Measurements from ENCODE around the gene PSME3IP1.
A peak's percentile ranks its signal among the peaks of the same experiment; 100 is the strongest.
"Not testable (repeated sequence)": the region's sequence is repeated elsewhere in the genome, so short reads cannot be mapped to it uniquely, and the experiment has no call there.

Gene PSME3IP1

DNA sequence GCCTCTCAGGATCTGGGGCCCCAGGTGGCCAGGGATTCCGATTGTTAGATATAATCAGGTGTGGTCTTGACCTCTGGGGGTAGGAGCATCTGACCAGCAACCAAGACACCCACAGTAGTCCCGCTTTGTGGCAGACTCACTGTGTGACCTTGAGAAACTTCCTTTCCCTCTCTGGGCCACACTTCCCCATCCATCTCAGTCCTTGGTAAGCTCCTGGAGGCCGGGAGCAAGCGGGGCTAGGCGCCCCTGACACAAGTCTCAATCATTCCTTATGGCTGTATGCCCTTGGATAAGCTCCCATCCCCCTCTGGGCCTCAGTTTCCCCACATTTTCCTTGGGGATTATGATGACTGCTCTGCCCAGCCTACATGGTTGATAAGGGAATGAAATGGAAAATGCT lies 72.2 kb downstream of the PSME3IP1 start:
- in situ Hi-C loops (cut with HindIII; ENCODE audit: low sequenced_read_pairs): no loop called here
- H3K4me3 ChIP-seq (ENCODE audit: low read depth, low read length): no peak overlapping the region
- DNase-seq (ENCODE audit: low read depth): no peak
- TF ChIP-seq, protein P1, sequence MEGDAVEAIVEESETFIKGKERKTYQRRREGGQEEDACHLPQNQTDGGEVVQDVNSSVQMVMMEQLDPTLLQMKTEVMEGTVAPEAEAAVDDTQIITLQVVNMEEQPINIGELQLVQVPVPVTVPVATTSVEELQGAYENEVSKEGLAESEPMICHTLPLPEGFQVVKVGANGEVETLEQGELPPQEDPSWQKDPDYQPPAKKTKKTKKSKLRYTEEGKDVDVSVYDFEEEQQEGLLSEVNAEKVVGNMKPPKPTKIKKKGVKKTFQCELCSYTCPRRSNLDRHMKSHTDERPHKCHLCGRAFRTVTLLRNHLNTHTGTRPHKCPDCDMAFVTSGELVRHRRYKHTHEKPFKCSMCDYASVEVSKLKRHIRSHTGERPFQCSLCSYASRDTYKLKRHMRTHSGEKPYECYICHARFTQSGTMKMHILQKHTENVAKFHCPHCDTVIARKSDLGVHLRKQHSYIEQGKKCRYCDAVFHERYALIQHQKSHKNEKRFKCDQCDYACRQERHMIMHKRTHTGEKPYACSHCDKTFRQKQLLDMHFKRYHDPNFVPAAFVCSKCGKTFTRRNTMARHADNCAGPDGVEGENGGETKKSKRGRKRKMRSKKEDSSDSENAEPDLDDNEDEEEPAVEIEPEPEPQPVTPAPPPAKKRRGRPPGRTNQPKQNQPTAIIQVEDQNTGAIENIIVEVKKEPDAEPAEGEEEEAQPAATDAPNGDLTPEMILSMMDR (IDR thresholded peaks at IDR 0.05; ENCODE audit: low read depth, low read length, missing control alignments): no peak

DNA sequence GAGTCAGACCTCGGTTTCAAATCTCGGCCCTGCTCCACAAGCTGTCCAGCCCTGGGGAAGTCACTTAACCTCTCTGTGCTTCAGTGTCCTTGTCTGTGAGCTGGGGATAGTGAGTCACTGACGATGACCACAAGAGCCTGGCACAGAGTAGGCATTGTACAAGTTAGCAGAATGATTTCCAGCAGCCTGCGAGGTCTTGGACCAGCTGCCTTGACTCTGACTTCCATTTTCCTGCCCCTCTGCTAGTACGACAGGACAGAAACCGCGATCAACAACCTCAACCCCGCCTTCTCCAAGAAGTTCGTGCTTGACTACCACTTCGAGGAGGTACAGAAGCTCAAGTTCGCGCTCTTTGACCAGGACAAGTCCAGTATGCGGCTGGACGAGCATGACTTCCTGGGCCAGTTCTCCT lies 72.8 kb downstream of the PSME3IP1 start:
- DNase-seq (ENCODE audit: low read depth): peak; percentile 15

DNA sequence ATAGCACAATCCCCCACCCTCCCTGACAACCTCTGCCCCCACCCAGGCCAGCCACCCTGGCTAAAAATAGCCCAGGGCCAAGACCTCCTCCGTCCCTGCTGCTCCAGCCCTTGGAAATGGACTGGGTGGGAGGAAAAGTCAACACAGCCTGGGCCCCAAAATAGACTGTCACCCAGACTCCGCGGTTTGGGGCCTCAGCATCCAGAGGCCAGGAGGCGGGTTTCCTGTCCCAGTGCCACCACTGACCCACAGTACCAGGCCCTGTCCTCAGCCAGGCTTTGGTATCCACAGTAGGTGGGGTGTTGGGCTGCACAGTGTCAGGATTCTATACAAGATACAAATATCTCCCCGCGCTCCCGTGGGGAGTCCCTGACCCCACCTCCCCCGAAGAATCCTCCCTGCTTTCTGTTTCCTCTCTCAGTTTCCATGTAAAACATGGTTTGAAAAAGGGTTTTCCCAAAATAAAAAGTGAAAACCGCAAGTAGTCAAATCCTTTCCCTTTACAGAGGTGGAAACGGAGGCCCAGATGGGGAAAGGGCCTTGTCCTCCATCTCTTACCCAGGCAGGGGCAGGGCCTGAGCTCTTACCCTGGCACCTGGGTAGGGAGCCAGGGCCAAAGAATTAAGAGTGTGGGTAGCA lies 73.3 kb downstream of the PSME3IP1 start:
- DNase-seq (ENCODE audit: low read depth): no peak
- TF ChIP-seq, protein P1 (IDR thresholded peaks at IDR 0.05; ENCODE audit: low read depth, low read length, missing control alignments): no peak
- in situ Hi-C loops (cut with HindIII; ENCODE audit: low sequenced_read_pairs): no loop called here
- H3K4me3 ChIP-seq (ENCODE audit: low read depth, low read length): no peak overlapping the region

More for the DNA sequence above, 72.8 kb downstream of the PSME3IP1 start:
- in situ Hi-C loops (cut with HindIII; ENCODE audit: low sequenced_read_pairs): no loop called here
- H3K4me3 ChIP-seq (ENCODE audit: low read depth, low read length): no peak overlapping the region
- TF ChIP-seq, protein P1 (IDR thresholded peaks at IDR 0.05; ENCODE audit: low read depth, low read length, missing control alignments): no peak

DNA sequence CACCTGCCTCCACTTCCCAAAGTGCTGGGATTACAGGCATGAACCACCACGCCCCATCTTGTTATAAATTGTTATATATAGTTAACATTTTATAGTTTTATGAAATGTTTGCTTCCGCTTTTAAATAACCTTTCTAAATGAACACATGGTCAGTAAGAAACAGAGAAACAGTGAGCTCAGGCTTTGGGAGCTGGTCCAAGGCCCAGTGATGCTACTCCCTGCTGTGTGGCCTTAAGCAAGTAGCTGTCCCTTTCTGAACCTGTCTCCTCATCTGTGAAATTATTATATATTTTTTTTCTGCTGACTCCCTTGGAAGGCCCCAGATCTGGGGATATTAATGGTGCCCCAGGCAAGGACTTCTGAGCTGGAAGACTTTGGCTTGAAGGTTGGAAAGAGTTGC lies 74.4 kb downstream of the PSME3IP1 start:
- in situ Hi-C loops (cut with HindIII; ENCODE audit: low sequenced_read_pairs): no loop called here
- no peak overlapping the region for H3K4me3 ChIP-seq (ENCODE audit: low read depth, low read length)
- TF ChIP-seq, protein P1 (IDR thresholded peaks at IDR 0.05; ENCODE audit: low read depth, low read length, missing control alignments): no peak
- DNase-seq (ENCODE audit: low read depth): no peak

DNA sequence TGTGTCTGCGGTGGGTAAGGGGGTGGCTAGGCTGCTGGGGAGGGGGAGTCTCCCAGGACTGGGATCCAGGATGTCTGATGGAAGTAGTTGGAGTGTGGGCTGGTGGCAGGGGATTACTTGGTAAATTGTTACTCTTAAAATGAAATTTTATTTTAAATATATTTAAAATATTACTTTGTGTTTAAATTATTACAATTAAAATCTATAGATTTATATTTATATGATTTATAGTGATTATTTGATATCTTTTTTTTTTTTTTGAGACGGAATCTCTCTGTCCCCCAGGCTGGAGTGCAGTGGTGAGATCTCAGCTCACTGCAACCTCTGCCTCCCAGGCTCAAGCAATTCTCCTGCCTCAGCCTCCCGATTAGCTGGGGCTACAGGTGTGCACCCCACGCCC lies 74.9 kb downstream of the PSME3IP1 start:
- H3K4me3 ChIP-seq (ENCODE audit: low read depth, low read length): no peak overlapping the region
- in situ Hi-C loops (cut with HindIII; ENCODE audit: low sequenced_read_pairs): no loop called here
- TF ChIP-seq, protein P1 (IDR thresholded peaks at IDR 0.05; ENCODE audit: low read depth, low read length, missing control alignments): no peak
- no peak for DNase-seq (ENCODE audit: low read depth)

DNA sequence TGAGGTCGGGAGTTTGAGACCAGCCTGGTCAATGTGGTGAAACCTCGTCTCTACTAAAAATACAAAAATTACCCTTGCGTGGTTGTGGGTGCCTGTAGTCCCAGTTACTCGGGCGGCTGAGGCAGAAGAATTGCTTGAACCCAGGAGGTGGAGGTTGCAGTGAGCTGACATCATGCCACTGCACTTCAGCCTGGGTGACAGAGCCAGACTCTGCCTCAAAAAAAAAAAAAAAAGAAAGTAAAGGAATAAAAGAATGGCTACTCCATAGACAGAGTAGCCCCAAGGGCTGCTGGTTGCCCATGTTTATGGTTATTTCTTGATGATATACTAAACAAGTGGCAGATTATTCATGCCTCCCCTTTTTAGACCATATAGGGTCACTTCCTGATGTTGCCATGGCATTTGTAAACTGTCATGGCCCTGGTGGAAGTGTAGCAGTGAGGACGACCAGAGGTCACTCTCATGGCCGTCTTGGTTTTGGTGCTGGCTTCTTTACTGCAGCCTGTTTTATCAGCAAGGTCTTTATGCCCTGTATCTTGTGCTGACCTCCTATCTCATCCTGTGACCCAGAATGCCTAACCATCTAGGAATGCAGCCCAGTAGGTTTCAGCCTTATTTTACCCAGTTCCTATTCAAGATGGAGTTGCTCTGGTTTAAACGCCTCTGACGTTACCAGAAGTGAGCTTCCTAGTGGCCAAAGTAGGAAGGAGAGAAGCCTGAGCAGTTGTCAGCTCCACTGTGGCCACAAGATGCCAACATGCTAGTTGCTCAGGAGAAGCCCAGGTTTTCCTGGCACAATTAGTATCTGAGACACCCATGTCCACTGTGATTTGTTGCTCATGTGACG lies 76.4 kb downstream of the PSME3IP1 start:
- in situ Hi-C loops (cut with HindIII; ENCODE audit: low sequenced_read_pairs): loop anchor here (5.0 kb wide), 1 partner anchor 38 kb away; no protein-coding TSS in a partner anchor

DNA sequence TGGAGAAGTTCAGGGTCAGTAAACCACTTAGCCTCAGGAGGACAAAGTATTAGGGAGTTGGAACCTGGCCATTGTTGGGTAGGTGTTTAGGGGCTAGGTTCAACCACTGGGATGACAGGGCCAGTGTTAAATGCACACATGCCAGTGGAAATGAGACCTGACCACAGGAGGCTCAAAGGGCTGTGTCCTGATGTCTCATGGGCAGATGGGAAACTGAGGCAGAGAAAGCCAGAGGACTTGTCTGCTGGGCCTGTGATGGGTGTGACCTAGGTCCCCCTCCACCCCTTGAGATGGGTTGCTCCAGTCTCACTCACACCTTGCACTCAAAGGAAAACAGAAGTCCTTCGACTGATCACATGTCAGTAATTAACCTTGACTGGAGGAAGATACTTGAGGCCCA lies 77.4 kb downstream of the PSME3IP1 start:
- DNase-seq (ENCODE audit: low read depth): no peak
- in situ Hi-C loops (cut with HindIII; ENCODE audit: low sequenced_read_pairs): loop anchor here (5.0 kb wide), 1 partner anchor 39 kb away; no protein-coding TSS in a partner anchor
- TF ChIP-seq, protein P1 (IDR thresholded peaks at IDR 0.05; ENCODE audit: low read depth, low read length, missing control alignments): no peak
- no peak overlapping the region for H3K4me3 ChIP-seq (ENCODE audit: low read depth, low read length)

More for the DNA sequence above, 76.4 kb downstream of the PSME3IP1 start:
- not testable (repeated sequence) for H3K4me3 ChIP-seq (ENCODE audit: low read depth, low read length); DNase-seq (ENCODE audit: low read depth)

Measured in astrocyte of the cerebellum (primary cell).